ENCODE data around the gene AASDH. TPM values are rescaled to one million over a fixed set of nuclear protein-coding genes. Genes with fewer than 3 reads are reported as not detected.

The AASDH gene
- total RNA-seq, 1 experiment from 2014 or later = 3.8 TPM

GRCh38 chr4:56303921-56304320 is 83.4 kb downstream of the AASDH start:
- no peak for TF ChIP-seq CTCF (conservative IDR thresholded peaks at IDR 0.05; ENCODE audit: low read depth, low read length)
- no peak for TF ChIP-seq EZH2 (IDR thresholded peaks at IDR 0.05; ENCODE audit: borderline replicate concordance, low read depth, low read length, poor library complexity, severe bottlenecking)
- BruUV-seq (replicated peaks) = no TSS peak
- H3K27me3 ChIP-seq (replicated peaks; ENCODE audit: insufficient read depth, low read depth, low read length, poor library complexity) = no peaks in the 10 kb centered on the region
- no peak for DNase-seq (ENCODE audit: low spot score)
- no peaks in the 10 kb centered on the region for H3K36me3 ChIP-seq (ENCODE audit: insufficient read depth, low read length, poor library complexity, severe bottlenecking)
- H3K27ac ChIP-seq (ENCODE audit: low read depth, low read length, poor library complexity, severe bottlenecking) = no peak overlapping the region
- H3K9me3 ChIP-seq (ENCODE audit: low read depth, low read length, poor library complexity, severe bottlenecking) = no peaks in the 10 kb centered on the region
- intact Hi-C loops (cut with micrococcal nuclease; ENCODE audit: unreplicated experiment) = no loop called here
- no peaks in the 10 kb centered on the region for H3K4me1 ChIP-seq (ENCODE audit: insufficient read depth, low read length, poor library complexity, severe bottlenecking)
- ChIA-PET CTCF (no interaction called here), POLR2A (ENCODE audit: low non-redundant PET) (no interaction called here)
- no peak overlapping the region for H3K4me3 ChIP-seq (ENCODE audit: low read depth, low read length, poor library complexity, severe bottlenecking)

DNA sequence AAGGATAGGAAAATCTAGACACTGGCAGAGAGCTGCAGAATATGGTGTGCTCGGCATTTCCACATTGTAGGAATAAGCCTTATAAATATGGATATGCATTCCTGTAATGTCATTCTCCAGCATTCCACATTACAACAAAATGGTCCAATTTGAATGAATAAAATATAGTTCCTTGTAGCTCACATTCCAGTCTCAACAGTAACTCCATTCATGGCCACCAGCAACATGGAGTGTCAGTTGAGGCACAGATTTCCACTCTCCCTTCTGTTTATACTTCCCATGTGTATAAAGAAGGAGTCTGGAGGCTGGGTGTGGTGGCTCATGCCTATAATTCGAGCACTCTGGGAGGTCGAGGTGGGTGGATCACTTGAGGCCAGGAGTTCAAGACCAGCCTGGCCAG is 84.5 kb downstream of the AASDH start:
- no peak for DNase-seq (ENCODE audit: low spot score)
- H3K27ac ChIP-seq (ENCODE audit: low read depth, low read length, poor library complexity, severe bottlenecking) = no peak overlapping the region
- BruUV-seq (replicated peaks) = no TSS peak
- H3K9me3 ChIP-seq (ENCODE audit: low read depth, low read length, poor library complexity, severe bottlenecking) = no peaks in the 10 kb centered on the region
- no peak overlapping the region for H3K4me3 ChIP-seq (ENCODE audit: low read depth, low read length, poor library complexity, severe bottlenecking)
- no peaks in the 10 kb centered on the region for H3K4me1 ChIP-seq (ENCODE audit: insufficient read depth, low read length, poor library complexity, severe bottlenecking)
- H3K36me3 ChIP-seq (ENCODE audit: insufficient read depth, low read length, poor library complexity, severe bottlenecking) = no peaks in the 10 kb centered on the region
- ChIA-PET POLR2A (ENCODE audit: low non-redundant PET) (no interaction called here), CTCF (no interaction called here)
- intact Hi-C loops (cut with micrococcal nuclease; ENCODE audit: unreplicated experiment) = no loop called here
- H3K27me3 ChIP-seq (replicated peaks; ENCODE audit: insufficient read depth, low read depth, low read length, poor library complexity) = no peaks in the 10 kb centered on the region
- TF ChIP-seq EZH2 (IDR thresholded peaks at IDR 0.05; ENCODE audit: borderline replicate concordance, low read depth, low read length, poor library complexity, severe bottlenecking) = no peak
- TF ChIP-seq CTCF (conservative IDR thresholded peaks at IDR 0.05; ENCODE audit: low read depth, low read length) = no peak

DNA sequence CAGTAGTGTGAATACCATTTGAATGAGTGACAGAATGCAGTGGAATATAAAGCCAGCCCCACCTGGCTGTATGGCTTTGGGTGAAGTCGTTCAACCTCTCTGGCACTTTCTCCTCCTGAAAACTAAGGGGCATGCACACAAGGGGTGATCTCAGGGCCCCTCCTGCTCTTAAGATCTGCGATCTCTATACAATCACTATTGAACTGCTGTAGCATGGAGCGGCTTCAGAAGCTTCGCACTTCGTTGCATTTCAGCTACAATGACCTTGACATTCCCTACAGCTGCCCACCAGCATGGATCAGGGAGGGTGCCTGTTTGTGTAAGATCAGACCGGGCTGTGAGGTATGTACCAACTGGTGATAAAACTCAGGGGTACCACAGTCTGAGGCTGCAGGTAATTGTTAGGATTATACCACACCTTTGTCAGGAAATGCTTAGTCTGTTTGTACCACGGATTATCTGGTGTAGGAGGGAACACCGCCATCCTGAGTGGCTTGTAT is 85.2 kb downstream of the AASDH start:
- no peaks in the 10 kb centered on the region for H3K9me3 ChIP-seq (ENCODE audit: low read depth, low read length, poor library complexity, severe bottlenecking)
- BruUV-seq (replicated peaks) = no TSS peak
- no peaks in the 10 kb centered on the region for H3K4me1 ChIP-seq (ENCODE audit: insufficient read depth, low read length, poor library complexity, severe bottlenecking)
- no peaks in the 10 kb centered on the region for H3K36me3 ChIP-seq (ENCODE audit: insufficient read depth, low read length, poor library complexity, severe bottlenecking)
- TF ChIP-seq EZH2 (IDR thresholded peaks at IDR 0.05; ENCODE audit: borderline replicate concordance, low read depth, low read length, poor library complexity, severe bottlenecking) = no peak
- TF ChIP-seq CTCF (conservative IDR thresholded peaks at IDR 0.05; ENCODE audit: low read depth, low read length) = no peak
- ChIA-PET CTCF (no interaction called here), POLR2A (ENCODE audit: low non-redundant PET) (no interaction called here)
- no peaks in the 10 kb centered on the region for H3K27me3 ChIP-seq (replicated peaks; ENCODE audit: insufficient read depth, low read depth, low read length, poor library complexity)
- H3K4me3 ChIP-seq (ENCODE audit: low read depth, low read length, poor library complexity, severe bottlenecking) = no peak overlapping the region
- DNase-seq (ENCODE audit: low spot score) = no peak
- intact Hi-C loops (cut with micrococcal nuclease; ENCODE audit: unreplicated experiment) = loop anchor here (2.0 kb wide), 2 partner anchors 253 to 353 kb away; partner anchors contain the start of gene CEP135
- H3K27ac ChIP-seq (ENCODE audit: low read depth, low read length, poor library complexity, severe bottlenecking) = no peak overlapping the region
